NCI-H2029 treated with DMSO at 0.1 percent for 48 hours (cell line): ENCODE measurements around the gene MOB1A.
"Not testable (repeated sequence)": the region's sequence is repeated elsewhere in the genome, so short reads cannot be mapped to it uniquely, and the experiment has no call there.

Experiments
- DNase-seq: peaks from one replicate; lab custom pipeline; 2025; lab: John Stamatoyannopoulos, UW

Gene MOB1A

GRCh38 chr2:74148457-74149246 is 30.0 kb downstream of the MOB1A start:
- no peak for DNase-seq

- peak; percentile 33 for DNase-seq
Observed at GRCh38 chr2:74147727-74148456, 30.8 kb downstream of the MOB1A start, which contains the start of gene BOLA3. TSS of gene BOLA3 (minus strand) at chr2:74147912. CDS start at chr2:74147874, 38 bp downstream.

- DNase-seq = no peak
Observed at GRCh38 chr2:74146929-74147726, 31.6 kb downstream of the MOB1A start.

GRCh38 chr2:74142340-74142739 is 36.3 kb downstream of the MOB1A start:
- no peak for DNase-seq

- DNase-seq = no peak
Observed at GRCh38 chr2:74138600-74139323, 39.9 kb downstream of the MOB1A start.

- no peak for DNase-seq
Observed at GRCh38 chr2:74137651-74138599, 40.8 kb downstream of the MOB1A start.

- DNase-seq = no peak
Observed at GRCh38 chr2:74131901-74132300, 46.8 kb downstream of the MOB1A start.

- DNase-seq = no peak
Observed at GRCh38 chr2:74130211-74130995, 48.3 kb downstream of the MOB1A start.

GRCh38 chr2:74128206-74128605 is 50.5 kb downstream of the MOB1A start:
- no peak for DNase-seq

- not testable (repeated sequence) for DNase-seq
Observed at GRCh38 chr2:74123955-74124354, 54.7 kb downstream of the MOB1A start.

- not testable (repeated sequence) for DNase-seq
Observed at GRCh38 chr2:74121846-74122245, 56.8 kb downstream of the MOB1A start.

GRCh38 chr2:74119912-74120825 is 58.5 kb downstream of the MOB1A start:
- DNase-seq = peak; percentile 76

GRCh38 chr2:74119339-74119738 is 59.3 kb downstream of the MOB1A start:
- DNase-seq = no peak

- DNase-seq = no peak
Observed at GRCh38 chr2:74111380-74111779, 67.3 kb downstream of the MOB1A start.

GRCh38 chr2:74110537-74110936 is 68.1 kb downstream of the MOB1A start:
- no peak for DNase-seq

GRCh38 chr2:74109551-74109950 is 69.1 kb downstream of the MOB1A start:
- DNase-seq = no peak

- no peak for DNase-seq
Observed at GRCh38 chr2:74107071-74107470, 71.6 kb downstream of the MOB1A start.

- no peak for DNase-seq
Observed at GRCh38 chr2:74105413-74105812, 73.3 kb downstream of the MOB1A start.

- DNase-seq = no peak
Observed at GRCh38 chr2:74104839-74105238, 73.8 kb downstream of the MOB1A start.
